CD14-positive monocyte (primary cell): ENCODE measurements around the gene TNFAIP8. TPM values are rescaled to one million over a fixed set of nuclear protein-coding genes. Genes with fewer than 3 reads are reported as not detected.

Experiments used
- DNase-seq, 3 donors: peaks; one replicate each; pipeline ENCODE4 v3.0.0-alpha.2; 2011 to 2022
- H2AFZ ChIP-seq: 2 replicates; pipeline ENCODE4 v1.6.0; 2012; ENCODE audit warnings: mild to moderate bottlenecking, low read depth, low read length, inconsistent platforms; ENCODE audit not compliant: insufficient read depth, poor library complexity, severe bottlenecking
- H3K27ac ChIP-seq, 2 donors: 1 replicate in 1 of 2; 2 replicates in 1 of 2; pipeline ENCODE4 v1.5.1; 2012 to 2013; ENCODE audit warnings: low read length in 2 of 2, control low read depth in 1 of 2, inconsistent platforms in 1 of 2, low read depth in 1 of 2, mild to moderate bottlenecking in 1 of 2
- H3K27me3 ChIP-seq, 2 donors: one replicate each; pipeline versions ENCODE4 v1.6.0 to v1.6.1; 2011 to 2013; ENCODE audit warnings: low read length in 2 of 2; ENCODE audit not compliant: control insufficient read depth in 2 of 2, insufficient read depth in 2 of 2
- H3K36me3 ChIP-seq, 2 donors: replicated peaks in 1 of 2; 1 replicate in 1 of 2; 2 replicates in 1 of 2; pipeline versions ENCODE4 v1.5.1 to v1.6.1; 2012 to 2013; ENCODE audit warnings: low read length in 2 of 2, control low read depth in 1 of 2, inconsistent platforms in 1 of 2, mild to moderate bottlenecking in 1 of 2; ENCODE audit not compliant: insufficient read depth in 2 of 2, control insufficient read depth in 1 of 2
- H3K4me1 ChIP-seq, 2 donors: 1 replicate in 1 of 2; 2 replicates in 1 of 2; pipeline versions ENCODE4 v1.5.1 to v1.6.1; 2012 to 2013; ENCODE audit warnings: low read length in 2 of 2, control low read depth in 1 of 2, inconsistent platforms in 1 of 2, mild to moderate bottlenecking in 1 of 2, moderate library complexity in 1 of 2; ENCODE audit not compliant: insufficient read depth in 2 of 2, control insufficient read depth in 1 of 2
- H3K4me2 ChIP-seq: replicated peaks from 2 replicates; pipeline ENCODE3; 2012; ENCODE audit warnings: low read length, moderate library complexity, mild to moderate bottlenecking; ENCODE audit not compliant: poor library complexity, severe bottlenecking; ENCODE audit errors: extremely low read depth
- H3K4me3 ChIP-seq, 3 experiments: fragments of 200-600 bp in 1 of 3; sonication (generic) in 1 of 3; replicated peaks in 1 of 3; 1 replicate in 2 of 3; 2 replicates in 1 of 3; pipeline ENCODE4 v1.5.1; 2011 to 2013; ENCODE audit warnings: low read length in 3 of 3, mild to moderate bottlenecking in 3 of 3, control low read depth in 2 of 3, low read depth in 2 of 3, inconsistent platforms in 1 of 3, moderate library complexity in 1 of 3
- H3K79me2 ChIP-seq: 2 replicates; pipeline ENCODE4 v1.6.0; 2012; ENCODE audit warnings: mild to moderate bottlenecking, control low read depth, inconsistent platforms, low read length, moderate library complexity; ENCODE audit not compliant: insufficient read depth
- H3K9ac ChIP-seq: 2 replicates; pipeline ENCODE4 v1.6.0; 2017; ENCODE audit warnings: low read length, mild to moderate bottlenecking; ENCODE audit not compliant: insufficient read depth, poor library complexity, severe bottlenecking
- H3K9me3 ChIP-seq, 2 donors: replicated peaks in 1 of 2; 1 replicate in 1 of 2; 2 replicates in 1 of 2; pipeline versions ENCODE4 v1.5.1 to v1.6.1; 2012 to 2013; ENCODE audit warnings: low read length in 2 of 2, control low read depth in 1 of 2; ENCODE audit not compliant: control insufficient read depth in 1 of 2, insufficient read depth in 1 of 2
- H4K20me1 ChIP-seq: 2 replicates; pipeline ENCODE4 v1.6.0; 2012; ENCODE audit warnings: mild to moderate bottlenecking, low read length, control low read depth, moderate library complexity; ENCODE audit not compliant: insufficient read depth
- H3K27ac Mint-ChIP-seq, 7 donors: one replicate each; pipeline ENCODE4 v1.8.0; 2020; ENCODE audit warnings: mild to moderate bottlenecking in 7 of 7, mixed read lengths in 7 of 7, moderate library complexity in 6 of 7, inconsistent platforms in 2 of 7
- H3K27me3 Mint-ChIP-seq, 3 donors: one replicate each; pipeline ENCODE4 v1.8.0; 2021 to 2022; ENCODE audit warnings: low read depth in 3 of 3, mild to moderate bottlenecking in 3 of 3, mixed read lengths in 3 of 3, moderate library complexity in 3 of 3, inconsistent platforms in 1 of 3
- H3K36me3 Mint-ChIP-seq, 2 donors: one replicate each; pipeline ENCODE4 v1.8.0; 2020; ENCODE audit warnings: mixed read lengths in 2 of 2, inconsistent platforms in 1 of 2, mild to moderate bottlenecking in 1 of 2
- H3K4me1 Mint-ChIP-seq: one replicate; pipeline ENCODE4 v1.8.0; 2020; ENCODE audit warnings: mild to moderate bottlenecking, mixed read lengths
- H3K4me3 Mint-ChIP-seq, 2 donors: one replicate each; pipeline ENCODE4 v1.8.0; 2020; ENCODE audit warnings: mild to moderate bottlenecking in 2 of 2, mixed read lengths in 2 of 2, moderate library complexity in 1 of 2
- H3K9me3 Mint-ChIP-seq, 7 donors: one replicate each; pipeline ENCODE4 v1.8.0; 2020 to 2022; ENCODE audit warnings: mixed read lengths in 7 of 7, mild to moderate bottlenecking in 6 of 7, moderate library complexity in 6 of 7, inconsistent platforms in 2 of 7
- WGBS: methylation state at CpG from one replicate; pipeline ENCODE4 v1.1.5; 2013; ENCODE audit warnings: missing lambda C conversion rate; ENCODE audit not compliant: insufficient coverage; 5-methylcytosine and 5-hydroxymethylcytosine counted together
- intact Hi-C, 2 donors: fragments of 100-400 bp; cut with micrococcal nuclease; formaldehyde crosslinking; loops; one replicate each; pipeline versions ENCODE4 v1.15.0 to v1.15.1; 2023
- polyA plus RNA-seq, 3 donors: library from polyadenylated mRNA; depleted of rRNA in 1 of 3; unstranded in 2 of 3; stranded (reverse) in 1 of 3; fragments of 300-500 nt in 2 of 3; fragments of >200 nt in 1 of 3; fragmentation: Illumina TruSeq in 2 of 3; gene quantifications; 1 replicate in 2 of 3; 2 replicates in 1 of 3; pipeline ENCODE4 v1.2.3, GENCODE V29; 2012 to 2021
- TF ChIP-seq, protein P1 (sequence below): fragments of 200-600 bp; IDR thresholded peaks from one replicate; pipeline ENCODE4 v1.8.0; 2022; ENCODE audit warnings: antibody characterized with exemption, mild to moderate bottlenecking

TNFAIP8 gene
- polyA plus RNA-seq, 3 donors, result 20.6 to 55.5 (median 47.0) TPM

DNA sequence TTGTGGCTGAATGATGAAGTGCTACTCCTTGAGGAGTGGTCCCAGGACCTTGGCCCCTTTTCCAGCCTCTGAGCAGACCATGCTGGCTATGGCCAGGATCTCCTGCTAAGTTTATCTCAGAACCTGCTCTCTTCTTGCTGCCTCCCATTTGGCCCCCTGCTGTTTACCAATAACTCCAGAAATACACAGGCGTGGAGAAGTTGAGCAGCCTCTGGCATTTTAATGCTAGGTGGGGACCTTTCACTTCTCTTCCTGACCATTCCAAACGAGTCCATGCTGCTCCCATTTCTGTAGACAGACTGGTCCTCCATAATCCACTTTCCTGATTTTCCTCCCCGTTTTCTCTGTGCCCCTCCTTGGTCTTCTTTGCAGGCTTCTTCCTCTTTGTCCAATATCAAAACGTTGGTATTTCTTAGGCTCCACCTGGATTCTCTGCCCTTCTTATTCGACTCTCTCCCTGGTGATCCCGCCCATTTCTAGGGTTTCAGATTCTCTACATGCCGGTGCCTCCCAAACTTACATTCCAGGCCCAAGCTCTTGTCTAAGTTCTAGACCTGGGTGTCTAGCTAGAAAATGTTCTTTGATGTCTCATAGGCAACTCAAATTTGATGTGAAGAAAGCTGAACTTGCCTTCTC is 33.4 kb upstream of the TNFAIP8 start:
- H4K20me1 ChIP-seq, result peaks cover 89% of the 10 kb centered on the region
- H3K4me1 ChIP-seq, result peaks cover 60 to 72% of the 10 kb centered on the region in 2 donors
- Mint-ChIP-seq H3K4me3 (no peak overlapping the region), H3K9me3 (no peaks in the 10 kb centered on the region), H3K36me3 (peaks cover 11 to 22% of the 10 kb centered on the region in 2 donors), H3K27me3 (peaks cover 0 to 3% (median 2%) of the 10 kb centered on the region in 3 donors), H3K4me1 (peaks cover 81% of the 10 kb centered on the region), H3K27ac (peak overlapping the region in 4 of 7 donors; percentile 2 to 88 (median 68))
- no peak overlapping the region for H2AFZ ChIP-seq
- DNase-seq, result no peak
- H3K27ac ChIP-seq, result peak overlapping the region in 1 of 2 donors; percentile 42
- H3K9me3 ChIP-seq, result no peaks in the 10 kb centered on the region
- no peaks in the 10 kb centered on the region for H3K36me3 ChIP-seq
- peaks cover 99% of the 10 kb centered on the region for H3K79me2 ChIP-seq
- TF ChIP-seq, protein P1, sequence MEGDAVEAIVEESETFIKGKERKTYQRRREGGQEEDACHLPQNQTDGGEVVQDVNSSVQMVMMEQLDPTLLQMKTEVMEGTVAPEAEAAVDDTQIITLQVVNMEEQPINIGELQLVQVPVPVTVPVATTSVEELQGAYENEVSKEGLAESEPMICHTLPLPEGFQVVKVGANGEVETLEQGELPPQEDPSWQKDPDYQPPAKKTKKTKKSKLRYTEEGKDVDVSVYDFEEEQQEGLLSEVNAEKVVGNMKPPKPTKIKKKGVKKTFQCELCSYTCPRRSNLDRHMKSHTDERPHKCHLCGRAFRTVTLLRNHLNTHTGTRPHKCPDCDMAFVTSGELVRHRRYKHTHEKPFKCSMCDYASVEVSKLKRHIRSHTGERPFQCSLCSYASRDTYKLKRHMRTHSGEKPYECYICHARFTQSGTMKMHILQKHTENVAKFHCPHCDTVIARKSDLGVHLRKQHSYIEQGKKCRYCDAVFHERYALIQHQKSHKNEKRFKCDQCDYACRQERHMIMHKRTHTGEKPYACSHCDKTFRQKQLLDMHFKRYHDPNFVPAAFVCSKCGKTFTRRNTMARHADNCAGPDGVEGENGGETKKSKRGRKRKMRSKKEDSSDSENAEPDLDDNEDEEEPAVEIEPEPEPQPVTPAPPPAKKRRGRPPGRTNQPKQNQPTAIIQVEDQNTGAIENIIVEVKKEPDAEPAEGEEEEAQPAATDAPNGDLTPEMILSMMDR, result no peak
- H3K4me2 ChIP-seq, result no peak overlapping the region
- intact Hi-C loops, result no loop called here
- H3K27me3 ChIP-seq, result no peaks in the 10 kb centered on the region
- WGBS, result 69% methylated on average over 6 of the region's 7 CpGs
- H3K4me3 ChIP-seq, result no peak overlapping the region
- H3K9ac ChIP-seq, result no peak overlapping the region

DNA sequence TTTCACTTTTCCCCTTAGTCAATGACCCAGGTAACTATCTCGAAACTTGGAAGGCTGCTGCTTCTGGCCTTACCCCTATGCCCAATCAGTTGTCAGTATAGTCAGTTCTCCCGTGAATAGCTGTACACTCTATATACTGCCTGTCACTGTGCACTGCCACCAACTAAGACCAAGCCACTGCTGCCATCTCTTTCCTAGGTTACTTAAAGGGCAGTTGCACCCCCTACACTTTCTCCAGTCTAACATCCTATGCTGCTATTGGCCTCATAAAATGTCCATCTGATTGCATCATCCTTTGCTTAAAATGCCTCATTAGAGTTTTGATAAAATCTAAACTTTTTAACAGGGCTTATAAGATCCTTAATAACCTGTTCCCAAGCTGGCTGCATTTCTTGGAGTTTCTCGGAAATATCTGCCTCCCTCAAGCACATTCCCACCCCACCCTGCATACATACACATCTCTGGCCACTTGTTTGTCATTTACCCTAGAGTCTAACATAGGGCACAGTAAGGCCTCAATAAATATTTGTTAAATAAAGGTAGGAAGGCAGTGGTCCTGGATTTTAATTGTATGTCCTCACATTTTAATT is 32.8 kb upstream of the TNFAIP8 start:
- H3K36me3 ChIP-seq, result no peaks in the 10 kb centered on the region
- Mint-ChIP-seq H3K9me3 (no peaks in the 10 kb centered on the region), H3K4me1 (peaks cover 82% of the 10 kb centered on the region), H3K4me3 (no peak overlapping the region), H3K27ac (peak overlapping the region in 3 of 7 donors; percentile 51 to 76 (median 69)), H3K27me3 (peaks cover 0 to 3% (median 2%) of the 10 kb centered on the region in 3 donors), H3K36me3 (peaks cover 11 to 24% of the 10 kb centered on the region in 2 donors)
- no peaks in the 10 kb centered on the region for H3K9me3 ChIP-seq
- no peaks in the 10 kb centered on the region for H3K27me3 ChIP-seq
- H3K79me2 ChIP-seq, result peaks cover 99% of the 10 kb centered on the region
- intact Hi-C loops, result no loop called here
- DNase-seq, result no peak
- TF ChIP-seq, protein P1, result no peak
- WGBS, result 52% methylated on average over 2 of the region's 3 CpGs
- no peak overlapping the region for H3K9ac ChIP-seq
- H3K4me1 ChIP-seq, result peaks cover 60 to 72% of the 10 kb centered on the region in 2 donors
- H4K20me1 ChIP-seq, result peaks cover 89% of the 10 kb centered on the region
- H3K27ac ChIP-seq, result peak overlapping the region in 1 of 2 donors; percentile 42
- no peak overlapping the region for H3K4me2 ChIP-seq
- no peak overlapping the region for H2AFZ ChIP-seq
- no peak overlapping the region for H3K4me3 ChIP-seq
